SU-DHL-6 (cell line): ENCODE results near the gene RAB22A.

Source experiments
- CTCF ChIP-seq: fragments of 200-600 bp; sonication (generic); IDR thresholded peaks from one replicate; pipeline ENCODE4 v1.5.1; 2017; ENCODE audit warnings: antibody characterized with exemption, mild to moderate bottlenecking, low read length, moderate library complexity; ENCODE audit not compliant: insufficient read depth, poor library complexity, severe bottlenecking
- EZH2phosphoT487 ChIP-seq: fragments of 200-600 bp; sonication (generic), shearing (Covaris generic); conservative IDR thresholded peaks from 2 replicates; pipeline ENCODE4 v1.6.1; 2018; ENCODE audit warnings: mild to moderate bottlenecking, antibody characterized with exemption, low read length, moderate library complexity, mixed read lengths

- TF ChIP-seq CTCF, result no peak
- no peak for TF ChIP-seq EZH2phosphoT487
Measured at GRCh38 chr20:58293453-58293852, 16.1 kb upstream of the RAB22A start.
